ENCODE measurements around the gene SLC38A2.

DNA sequence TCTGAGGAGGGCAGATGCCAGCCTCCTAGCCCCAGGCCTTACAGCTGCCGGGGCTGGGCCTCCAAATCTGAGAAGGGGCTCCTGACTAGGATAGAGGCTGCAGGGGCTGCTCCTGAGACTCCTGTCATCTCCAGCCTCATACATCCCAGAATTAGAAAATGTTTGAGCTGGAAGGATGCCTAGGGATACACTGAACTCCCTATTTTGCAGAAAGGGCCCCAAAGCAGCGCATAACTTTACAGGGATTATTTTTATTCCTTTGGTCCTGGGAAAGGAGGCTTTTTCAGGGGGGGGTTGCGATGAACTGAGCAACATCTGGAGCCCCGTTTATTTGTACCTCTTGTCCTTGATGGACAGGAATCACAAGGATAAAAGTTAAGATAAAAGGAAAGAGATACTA, 35.9 kb upstream of the SLC38A2 start:
- no peak for TF ChIP-seq ZNF121 (tag by site-specific recombination; IDR thresholded peaks at IDR 0.05)
- TF ChIP-seq ZNF112 (tag by site-specific recombination; IDR thresholded peaks at IDR 0.05): no peak
- TF ChIP-seq, protein P1, sequence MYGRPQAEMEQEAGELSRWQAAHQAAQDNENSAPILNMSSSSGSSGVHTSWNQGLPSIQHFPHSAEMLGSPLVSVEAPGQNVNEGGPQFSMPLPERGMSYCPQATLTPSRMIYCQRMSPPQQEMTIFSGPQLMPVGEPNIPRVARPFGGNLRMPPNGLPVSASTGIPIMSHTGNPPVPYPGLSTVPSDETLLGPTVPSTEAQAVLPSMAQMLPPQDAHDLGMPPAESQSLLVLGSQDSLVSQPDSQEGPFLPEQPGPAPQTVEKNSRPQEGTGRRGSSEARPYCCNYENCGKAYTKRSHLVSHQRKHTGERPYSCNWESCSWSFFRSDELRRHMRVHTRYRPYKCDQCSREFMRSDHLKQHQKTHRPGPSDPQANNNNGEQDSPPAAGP (tag by site-specific recombination; IDR thresholded peaks at IDR 0.05): no peak
- no peak for TF ChIP-seq ZNF785 (tag by site-specific recombination; IDR thresholded peaks at IDR 0.05)
- TF ChIP-seq ZBTB7A (tag by site-specific recombination; IDR thresholded peaks at IDR 0.05; ENCODE audit: low read depth): no peak
- TF ChIP-seq ZFP3 (tag by site-specific recombination; IDR thresholded peaks at IDR 0.05; ENCODE audit: low read depth): no peak
- TF ChIP-seq, protein P2, sequence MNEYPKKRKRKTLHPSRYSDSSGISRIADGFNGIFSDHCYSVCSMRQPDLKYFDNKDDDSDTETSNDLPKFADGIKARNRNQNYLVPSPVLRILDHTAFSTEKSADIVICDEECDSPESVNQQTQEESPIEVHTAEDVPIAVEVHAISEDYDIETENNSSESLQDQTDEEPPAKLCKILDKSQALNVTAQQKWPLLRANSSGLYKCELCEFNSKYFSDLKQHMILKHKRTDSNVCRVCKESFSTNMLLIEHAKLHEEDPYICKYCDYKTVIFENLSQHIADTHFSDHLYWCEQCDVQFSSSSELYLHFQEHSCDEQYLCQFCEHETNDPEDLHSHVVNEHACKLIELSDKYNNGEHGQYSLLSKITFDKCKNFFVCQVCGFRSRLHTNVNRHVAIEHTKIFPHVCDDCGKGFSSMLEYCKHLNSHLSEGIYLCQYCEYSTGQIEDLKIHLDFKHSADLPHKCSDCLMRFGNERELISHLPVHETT (tag by site-specific recombination; IDR thresholded peaks at IDR 0.05): no peak
- TF ChIP-seq, protein P3, sequence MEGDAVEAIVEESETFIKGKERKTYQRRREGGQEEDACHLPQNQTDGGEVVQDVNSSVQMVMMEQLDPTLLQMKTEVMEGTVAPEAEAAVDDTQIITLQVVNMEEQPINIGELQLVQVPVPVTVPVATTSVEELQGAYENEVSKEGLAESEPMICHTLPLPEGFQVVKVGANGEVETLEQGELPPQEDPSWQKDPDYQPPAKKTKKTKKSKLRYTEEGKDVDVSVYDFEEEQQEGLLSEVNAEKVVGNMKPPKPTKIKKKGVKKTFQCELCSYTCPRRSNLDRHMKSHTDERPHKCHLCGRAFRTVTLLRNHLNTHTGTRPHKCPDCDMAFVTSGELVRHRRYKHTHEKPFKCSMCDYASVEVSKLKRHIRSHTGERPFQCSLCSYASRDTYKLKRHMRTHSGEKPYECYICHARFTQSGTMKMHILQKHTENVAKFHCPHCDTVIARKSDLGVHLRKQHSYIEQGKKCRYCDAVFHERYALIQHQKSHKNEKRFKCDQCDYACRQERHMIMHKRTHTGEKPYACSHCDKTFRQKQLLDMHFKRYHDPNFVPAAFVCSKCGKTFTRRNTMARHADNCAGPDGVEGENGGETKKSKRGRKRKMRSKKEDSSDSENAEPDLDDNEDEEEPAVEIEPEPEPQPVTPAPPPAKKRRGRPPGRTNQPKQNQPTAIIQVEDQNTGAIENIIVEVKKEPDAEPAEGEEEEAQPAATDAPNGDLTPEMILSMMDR (tag by site-specific recombination; IDR thresholded peaks at IDR 0.05): no peak
- TF ChIP-seq, protein P4, sequence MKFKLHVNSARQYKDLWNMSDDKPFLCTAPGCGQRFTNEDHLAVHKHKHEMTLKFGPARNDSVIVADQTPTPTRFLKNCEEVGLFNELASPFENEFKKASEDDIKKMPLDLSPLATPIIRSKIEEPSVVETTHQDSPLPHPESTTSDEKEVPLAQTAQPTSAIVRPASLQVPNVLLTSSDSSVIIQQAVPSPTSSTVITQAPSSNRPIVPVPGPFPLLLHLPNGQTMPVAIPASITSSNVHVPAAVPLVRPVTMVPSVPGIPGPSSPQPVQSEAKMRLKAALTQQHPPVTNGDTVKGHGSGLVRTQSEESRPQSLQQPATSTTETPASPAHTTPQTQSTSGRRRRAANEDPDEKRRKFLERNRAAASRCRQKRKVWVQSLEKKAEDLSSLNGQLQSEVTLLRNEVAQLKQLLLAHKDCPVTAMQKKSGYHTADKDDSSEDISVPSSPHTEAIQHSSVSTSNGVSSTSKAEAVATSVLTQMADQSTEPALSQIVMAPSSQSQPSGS (tag by site-specific recombination; IDR thresholded peaks at IDR 0.05; ENCODE audit: low read depth): no peak
